GM12872 (cell line): ENCODE data around the gene DYDC2.

Experiments used
- TF ChIP-seq, protein P1 (sequence below): IDR thresholded peaks from 3 replicates; pipeline ENCODE4 v1.5.1; 2011; ENCODE audit warnings: low read depth, mild to moderate bottlenecking, low read length, moderate library complexity; ENCODE audit not compliant: insufficient read depth

The DYDC2 gene, protein sequence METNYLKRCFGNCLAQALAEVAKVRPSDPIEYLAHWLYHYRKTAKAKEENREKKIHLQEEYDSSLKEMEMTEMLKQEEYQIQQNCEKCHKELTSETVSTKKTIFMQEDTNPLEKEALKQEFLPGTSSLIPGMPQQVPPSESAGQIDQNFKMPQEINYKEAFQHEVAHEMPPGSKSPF

DNA sequence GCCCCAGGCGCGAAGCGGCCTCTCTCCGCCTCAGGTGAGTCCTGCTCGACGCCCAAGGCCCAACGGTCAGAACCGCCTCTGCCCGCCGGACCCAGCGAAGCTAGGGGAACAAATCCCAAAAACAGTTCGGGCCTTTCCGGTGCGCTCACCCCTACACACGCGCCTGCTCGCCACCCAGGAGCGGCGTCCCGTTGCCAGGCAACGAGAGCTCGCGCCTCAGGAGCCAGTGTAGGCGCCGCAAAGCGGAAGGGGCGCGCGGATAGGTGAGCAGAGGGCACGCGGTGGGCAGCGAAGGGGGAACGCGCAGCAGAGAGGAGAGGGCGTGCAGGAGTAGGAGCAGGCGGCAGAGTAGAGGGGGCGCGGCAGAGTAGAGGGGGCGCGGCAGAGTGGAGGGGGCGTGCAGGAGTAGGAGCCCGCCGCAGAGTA, at the start of gene DYDC2, which contains the start of gene DYDC1:
TSS of gene DYDC2 (plus strand) at position 219 of the 426 bp plus-strand sequence. CDS start 5,663 bp downstream, outside the sequence.
TSS of gene DYDC1 (minus strand) at position 193 of the 426 bp plus-strand sequence. CDS start 4,154 bp downstream, outside the sequence.
- TF ChIP-seq, protein P1, sequence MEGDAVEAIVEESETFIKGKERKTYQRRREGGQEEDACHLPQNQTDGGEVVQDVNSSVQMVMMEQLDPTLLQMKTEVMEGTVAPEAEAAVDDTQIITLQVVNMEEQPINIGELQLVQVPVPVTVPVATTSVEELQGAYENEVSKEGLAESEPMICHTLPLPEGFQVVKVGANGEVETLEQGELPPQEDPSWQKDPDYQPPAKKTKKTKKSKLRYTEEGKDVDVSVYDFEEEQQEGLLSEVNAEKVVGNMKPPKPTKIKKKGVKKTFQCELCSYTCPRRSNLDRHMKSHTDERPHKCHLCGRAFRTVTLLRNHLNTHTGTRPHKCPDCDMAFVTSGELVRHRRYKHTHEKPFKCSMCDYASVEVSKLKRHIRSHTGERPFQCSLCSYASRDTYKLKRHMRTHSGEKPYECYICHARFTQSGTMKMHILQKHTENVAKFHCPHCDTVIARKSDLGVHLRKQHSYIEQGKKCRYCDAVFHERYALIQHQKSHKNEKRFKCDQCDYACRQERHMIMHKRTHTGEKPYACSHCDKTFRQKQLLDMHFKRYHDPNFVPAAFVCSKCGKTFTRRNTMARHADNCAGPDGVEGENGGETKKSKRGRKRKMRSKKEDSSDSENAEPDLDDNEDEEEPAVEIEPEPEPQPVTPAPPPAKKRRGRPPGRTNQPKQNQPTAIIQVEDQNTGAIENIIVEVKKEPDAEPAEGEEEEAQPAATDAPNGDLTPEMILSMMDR: no peak

DNA sequence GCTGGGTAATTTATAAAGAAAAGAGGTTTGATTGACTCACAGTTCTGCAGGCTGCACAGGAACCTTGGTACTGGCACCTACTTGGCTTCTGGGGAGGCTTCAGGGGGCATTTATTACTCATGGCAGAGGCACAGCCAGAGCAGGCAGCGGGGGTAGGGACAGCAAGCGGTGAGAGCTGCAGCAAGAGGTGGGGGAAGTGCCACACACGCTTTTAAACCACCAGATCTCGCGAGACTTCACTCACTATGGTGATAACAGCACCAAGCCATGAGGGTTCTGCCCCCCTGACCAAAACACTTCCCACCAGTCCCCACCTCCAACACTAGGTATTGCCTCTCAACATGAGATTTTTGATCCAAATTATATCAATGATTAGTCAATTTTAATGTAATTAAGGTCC, 43.1 kb upstream of the DYDC2 start:
- TF ChIP-seq, protein P1: no peak

DNA sequence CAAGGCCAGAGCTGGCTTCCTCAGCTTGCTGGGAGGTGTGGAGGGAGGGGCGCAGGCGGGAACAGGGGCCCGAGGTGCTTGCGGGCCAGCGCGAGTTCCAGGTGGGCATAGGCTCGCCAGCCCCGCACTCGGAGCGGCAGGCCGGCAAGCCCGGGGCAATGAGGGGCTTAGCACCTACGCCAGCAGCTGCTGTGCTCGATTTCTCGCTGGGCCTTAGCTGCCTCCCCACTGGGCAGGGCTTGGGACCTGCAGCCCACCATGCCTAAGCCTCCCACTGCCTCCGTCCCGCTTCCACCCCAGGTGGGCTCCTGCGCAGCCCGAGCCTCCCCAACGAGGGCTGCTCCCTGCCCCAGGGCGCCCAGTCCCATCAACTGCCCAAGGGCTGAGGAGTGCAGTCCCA, 41.2 kb upstream of the DYDC2 start:
- TF ChIP-seq, protein P1: no peak

DNA sequence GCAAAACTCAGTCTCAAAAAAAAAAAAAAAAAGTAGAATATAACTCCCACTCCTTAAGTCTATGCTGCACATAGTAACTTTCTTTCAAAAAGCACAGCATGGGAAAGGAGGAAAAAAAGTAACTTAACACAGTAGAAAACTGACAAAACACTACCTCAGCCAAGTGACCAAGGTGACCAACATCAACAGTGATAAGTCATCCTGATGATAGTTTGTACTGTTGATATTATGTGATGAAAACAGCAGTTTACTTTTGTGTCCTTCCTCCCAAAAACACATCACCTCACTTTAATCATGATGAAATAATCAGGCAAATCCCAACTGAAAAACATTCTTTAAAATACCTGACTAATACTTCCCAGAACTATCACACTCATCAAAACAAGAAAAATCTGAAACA, 37.8 kb upstream of the DYDC2 start:
- TF ChIP-seq, protein P1: no peak

DNA sequence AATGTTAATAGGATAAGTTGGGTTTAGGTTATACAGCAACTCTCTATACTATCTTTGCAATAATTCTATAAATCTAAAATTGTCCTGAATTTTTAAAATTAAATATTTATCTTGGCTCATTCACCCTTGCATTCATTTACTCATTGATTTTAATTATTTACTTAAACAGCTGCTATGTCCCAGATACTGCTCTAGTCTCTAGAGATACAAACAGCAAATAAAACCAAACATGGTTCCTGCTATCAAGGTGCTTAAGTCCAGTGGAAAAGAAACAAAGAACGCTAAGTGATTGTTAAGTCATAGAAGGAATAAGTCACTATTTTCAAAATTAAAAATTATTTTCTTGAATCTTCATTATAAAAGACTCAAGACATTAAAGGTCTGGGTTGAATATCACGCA, 37.3 kb upstream of the DYDC2 start:
- TF ChIP-seq, protein P1: no peak

DNA sequence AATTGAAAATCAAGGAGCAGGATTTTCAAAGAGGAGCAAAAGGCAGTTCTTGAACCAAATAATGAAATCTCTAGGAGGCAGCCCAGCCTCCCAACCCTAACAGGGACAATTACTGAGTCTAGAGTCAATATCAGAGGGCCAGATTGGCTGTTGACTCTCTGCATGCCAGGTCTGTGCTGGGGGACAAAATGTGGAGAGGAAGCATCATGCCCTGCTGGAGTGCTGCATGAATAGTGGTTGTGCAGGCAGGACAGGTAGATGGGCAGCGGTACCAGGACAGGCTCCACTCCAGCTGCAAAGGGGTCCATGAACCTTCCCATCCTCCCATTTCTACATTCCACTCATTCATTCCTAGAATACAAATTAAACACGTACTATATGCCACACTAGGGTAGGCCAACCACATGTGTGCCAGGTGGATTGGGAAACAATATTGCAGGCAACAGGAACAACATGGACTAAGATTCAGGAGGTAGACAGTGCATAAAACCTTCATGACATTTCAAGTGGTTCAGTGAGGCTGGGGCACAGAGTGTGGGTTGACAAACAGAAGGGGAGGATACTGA, 36.8 kb upstream of the DYDC2 start:
- TF ChIP-seq, protein P1: no peak

DNA sequence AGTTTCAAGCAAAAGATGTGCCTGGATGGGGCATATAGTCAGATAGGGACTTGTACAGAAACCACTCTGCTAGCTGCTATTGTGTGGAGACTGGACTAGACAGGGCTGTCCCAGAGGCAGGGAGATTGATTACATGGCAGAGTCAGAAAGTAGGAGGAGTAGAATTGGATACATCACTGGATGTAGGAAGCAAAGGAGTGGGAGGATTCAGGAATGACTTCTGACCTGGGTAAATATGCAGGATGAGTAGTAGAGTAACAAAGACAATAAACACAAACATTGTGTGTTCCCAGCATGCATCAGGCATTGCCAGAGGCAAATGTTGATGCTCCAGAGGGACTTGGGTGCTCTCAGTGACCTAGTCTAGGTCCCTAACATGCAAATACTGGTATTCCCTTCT, 36.2 kb upstream of the DYDC2 start:
- TF ChIP-seq, protein P1: no peak
